Testis (tissue), 2 donors: ENCODE measurements around the gene SMIM24.

Experiments used
- CTCF ChIP-seq, 3 experiments: fragments of 450-650 bp in 2 of 3; fragments of 200-600 bp in 1 of 3; sonication (generic) in 1 of 3; IDR thresholded peaks; one replicate each; pipeline ENCODE4 v1.5.1; 2016 to 2019; ENCODE audit warnings: antibody characterized with exemption in 3 of 3, mild to moderate bottlenecking in 2 of 3, moderate library complexity in 1 of 3
- POLR2A ChIP-seq: fragments of 450-650 bp; IDR thresholded peaks from one replicate; pipeline ENCODE4 v1.6.1; 2017; ENCODE audit warnings: antibody characterized with exemption, mild to moderate bottlenecking, moderate library complexity

- TF ChIP-seq POLR2A (no peak), CTCF (IDR thresholded peaks at IDR 0.05) (no peak)
Observed at GRCh38 chr19:3518255-3518654, 37.9 kb upstream of the SMIM24 start.
